WERI-Rb-1 (cell line): ENCODE measurements around the gene TSPYL4.
A peak's percentile ranks its signal among the peaks of the same experiment; 100 is the strongest.

ENCODE experiments used
- DNase-seq: peaks from one replicate; pipeline ENCODE4 v3.0.0-alpha.2; 2020
- H3K27ac ChIP-seq: fragments of 250-450 bp; sonication (Bioruptor Pico); 2 replicates; pipeline ENCODE4 v1.5.1; 2020; ENCODE audit warnings: mild to moderate bottlenecking, moderate library complexity
- H3K27me3 ChIP-seq: fragments of 250-450 bp; sonication (Bioruptor Pico); 2 replicates; pipeline ENCODE4 v1.5.1; 2021; ENCODE audit warnings: mild to moderate bottlenecking, low read depth, moderate library complexity; ENCODE audit not compliant: insufficient read depth, severe bottlenecking
- H3K36me3 ChIP-seq: fragments of 250-450 bp; sonication (Bioruptor Pico); 2 replicates; pipeline ENCODE4 v1.5.1; 2020; ENCODE audit warnings: mild to moderate bottlenecking, moderate library complexity
- H3K4me3 ChIP-seq: 2 replicates; pipeline ENCODE4 v1.5.1; 2011; ENCODE audit warnings: low read depth, mild to moderate bottlenecking, control low read depth, low read length
- H3K9me3 ChIP-seq: fragments of 250-450 bp; sonication (Bioruptor Pico); 2 replicates; pipeline ENCODE4 v1.5.1; 2021; ENCODE audit warnings: mild to moderate bottlenecking, moderate library complexity; ENCODE audit not compliant: severe bottlenecking
- CTCF ChIP-seq: IDR thresholded peaks from 2 replicates; pipeline ENCODE4 v1.5.1; 2011; ENCODE audit warnings: low read depth, mild to moderate bottlenecking, control low read depth, inconsistent platforms, low read length

The TSPYL4 gene

GRCh38 chr6:116268589-116269293 is 14.9 kb upstream of the TSPYL4 start:
- peak; percentile 49 for TF ChIP-seq CTCF
- no peak for DNase-seq
- Histone ChIP-seq H3K4me3 (no peak overlapping the region), H3K27ac (no peak overlapping the region), H3K36me3 (no peaks in the 10 kb centered on the region), H3K27me3 (no peaks in the 10 kb centered on the region), H3K9me3 (no peaks in the 10 kb centered on the region)

- H3K36me3 ChIP-seq: no peaks in the 10 kb centered on the region
- no peak overlapping the region for H3K4me3 ChIP-seq
These were observed 14.1 kb upstream of the TSPYL4 start for GRCh38 chr6:116267836-116268588.

GRCh38 chr6:116266803-116267202 is 12.9 kb upstream of the TSPYL4 start:
- Histone ChIP-seq H3K27ac (no peak overlapping the region), H3K4me3 (no peak overlapping the region), H3K27me3 (no peaks in the 10 kb centered on the region), H3K9me3 (no peaks in the 10 kb centered on the region), H3K36me3 (no peaks in the 10 kb centered on the region)
- no peak for DNase-seq
- no peak for TF ChIP-seq CTCF

More at GRCh38 chr6:116267836-116268588, 14.1 kb upstream of the TSPYL4 start:
- Histone ChIP-seq H3K9me3 (no peaks in the 10 kb centered on the region), H3K27me3 (no peaks in the 10 kb centered on the region), H3K27ac (no peak overlapping the region)
- DNase-seq: no peak
- TF ChIP-seq CTCF: no peak

- TF ChIP-seq CTCF: no peak
- no peak overlapping the region for H3K27ac ChIP-seq
- H3K27me3 ChIP-seq: no peaks in the 10 kb centered on the region
- H3K9me3 ChIP-seq: no peaks in the 10 kb centered on the region
- DNase-seq: no peak
- H3K4me3 ChIP-seq: no peak overlapping the region
- no peaks in the 10 kb centered on the region for H3K36me3 ChIP-seq
These were observed 11.4 kb upstream of the TSPYL4 start for GRCh38 chr6:116265041-116265829.

GRCh38 chr6:116263353-116263752 is 9.5 kb upstream of the TSPYL4 start:
- Histone ChIP-seq H3K27me3 (no peaks in the 10 kb centered on the region), H3K9me3 (no peaks in the 10 kb centered on the region), H3K4me3 (no peak overlapping the region), H3K27ac (no peak overlapping the region), H3K36me3 (no peaks in the 10 kb centered on the region)
- TF ChIP-seq CTCF: no peak
- DNase-seq: no peak
